HG03060 (cell line): ENCODE measurements around the gene ABHD4.

Experiments used
- ATAC-seq: cut with Tn5 transposase; IDR thresholded peaks from one replicate; pipeline ENCODE4 v1.9.1; 2021; ENCODE audit warnings: low read depth, moderate number of reproducible peaks; ENCODE audit not compliant: unreplicated experiment

ABHD4 gene

DNA sequence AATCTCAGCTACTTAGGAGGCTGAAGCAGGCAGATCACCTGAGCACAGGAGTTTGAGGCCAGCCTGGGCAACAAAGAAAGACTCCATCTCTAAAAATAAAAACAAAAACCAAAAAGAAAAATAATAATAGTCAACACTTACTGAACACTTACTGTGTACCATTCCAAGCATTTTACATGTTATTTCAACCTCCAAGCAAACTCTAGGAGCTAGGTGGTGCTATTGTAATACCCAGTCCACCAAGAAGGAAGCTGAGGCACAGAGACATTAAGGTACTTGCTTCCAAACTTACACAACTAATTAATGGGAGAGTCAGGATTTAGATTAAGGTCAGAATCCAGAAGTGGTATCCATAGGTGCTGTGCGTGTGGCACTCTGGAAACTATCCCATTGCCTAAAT is 59.8 kb downstream of the ABHD4 start:
- no peak for ATAC-seq

DNA sequence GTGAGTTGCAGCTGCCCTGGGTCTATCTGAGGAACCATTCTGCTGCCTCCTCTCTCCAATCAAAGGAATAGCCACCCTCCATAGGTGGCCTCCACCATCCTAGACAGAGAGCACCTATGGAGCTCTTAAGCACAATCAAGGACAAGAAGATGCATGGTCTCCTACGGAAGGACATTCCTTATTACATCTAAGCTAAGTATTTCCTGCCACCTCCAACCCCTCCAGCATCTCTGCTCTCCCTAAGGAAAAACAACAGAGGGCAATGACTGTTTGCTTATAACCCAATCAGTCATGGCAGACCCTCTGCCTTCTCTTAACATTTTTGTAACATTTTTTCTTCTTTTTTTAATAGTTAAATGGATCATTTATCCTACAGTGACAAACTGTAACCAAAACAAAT is 60.8 kb downstream of the ABHD4 start:
- ATAC-seq = no peak

DNA sequence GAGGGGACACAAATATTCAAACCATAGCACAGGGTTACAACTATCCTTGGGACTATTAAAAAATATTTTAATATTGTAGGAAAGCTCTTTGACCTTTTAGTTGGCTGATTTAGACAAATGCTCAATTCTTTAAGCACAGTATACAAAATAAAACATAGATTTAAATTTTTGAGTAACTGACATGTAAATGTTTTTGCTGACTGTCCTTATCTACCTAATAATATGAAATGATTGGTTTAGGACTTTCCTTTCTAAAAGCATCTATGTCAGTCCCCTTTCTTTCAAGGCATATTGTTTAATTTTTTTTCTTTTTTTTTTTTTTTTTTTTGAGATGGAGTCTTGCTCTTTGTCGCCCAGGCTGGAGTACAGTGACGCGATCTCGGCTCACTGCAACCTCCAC is 62.6 kb downstream of the ABHD4 start:
- no peak for ATAC-seq
